Measurements from ENCODE around the gene C9orf57. TPM values are rescaled to one million over a fixed set of nuclear protein-coding genes. Genes with fewer than 3 reads are reported as not detected.
"Not testable (repeated sequence)": the region's sequence is repeated elsewhere in the genome, so short reads cannot be mapped to it uniquely, and the experiment has no call there.

C9orf57 gene
- total and polyA plus RNA-seq, 10 donors = 0.06 TPM; not detected in 9

DNA sequence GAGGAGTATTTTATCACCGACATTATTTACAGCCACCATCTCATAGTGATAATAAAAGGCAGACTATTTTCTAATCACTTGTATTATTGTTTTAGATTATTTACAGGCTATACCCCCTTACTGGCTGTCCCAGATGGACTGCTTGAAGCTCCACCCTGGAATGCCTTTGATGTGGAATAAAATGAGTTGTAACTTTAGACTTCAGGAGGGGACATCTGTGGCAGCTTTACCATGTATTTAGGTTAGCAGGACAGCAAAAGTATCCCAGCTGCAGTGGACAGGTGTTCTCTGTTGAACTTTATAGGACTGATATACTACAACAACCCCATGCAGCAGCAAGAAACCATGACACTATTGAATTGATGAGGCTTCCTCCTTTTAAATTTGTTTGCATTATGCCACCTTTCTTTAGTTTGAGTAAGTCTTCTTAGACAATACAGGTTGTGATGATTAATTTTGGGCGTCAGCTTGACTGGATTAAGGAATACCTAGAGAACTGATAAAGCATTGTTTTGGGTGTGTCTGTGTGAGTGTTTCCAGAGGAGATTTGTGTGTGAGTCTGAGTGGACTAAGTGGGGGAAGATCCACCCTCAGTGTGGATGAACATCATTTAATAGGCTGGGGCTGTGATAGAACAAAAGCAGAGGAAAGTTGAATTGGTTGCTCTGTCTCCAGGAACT lies 29.2 kb upstream of the C9orf57 start:
- Histone ChIP-seq H3K27ac (no peak overlapping the region), H3K36me3 (no peaks in the 10 kb centered on the region), H3K27me3 (replicated peaks in 1 of 7) (no peaks in the 10 kb centered on the region), H3K4me1 (no peaks in the 10 kb centered on the region), H3K4me3 (no peak overlapping the region), H3K9me3 (no peaks in the 10 kb centered on the region)
- TF ChIP-seq, protein P1, sequence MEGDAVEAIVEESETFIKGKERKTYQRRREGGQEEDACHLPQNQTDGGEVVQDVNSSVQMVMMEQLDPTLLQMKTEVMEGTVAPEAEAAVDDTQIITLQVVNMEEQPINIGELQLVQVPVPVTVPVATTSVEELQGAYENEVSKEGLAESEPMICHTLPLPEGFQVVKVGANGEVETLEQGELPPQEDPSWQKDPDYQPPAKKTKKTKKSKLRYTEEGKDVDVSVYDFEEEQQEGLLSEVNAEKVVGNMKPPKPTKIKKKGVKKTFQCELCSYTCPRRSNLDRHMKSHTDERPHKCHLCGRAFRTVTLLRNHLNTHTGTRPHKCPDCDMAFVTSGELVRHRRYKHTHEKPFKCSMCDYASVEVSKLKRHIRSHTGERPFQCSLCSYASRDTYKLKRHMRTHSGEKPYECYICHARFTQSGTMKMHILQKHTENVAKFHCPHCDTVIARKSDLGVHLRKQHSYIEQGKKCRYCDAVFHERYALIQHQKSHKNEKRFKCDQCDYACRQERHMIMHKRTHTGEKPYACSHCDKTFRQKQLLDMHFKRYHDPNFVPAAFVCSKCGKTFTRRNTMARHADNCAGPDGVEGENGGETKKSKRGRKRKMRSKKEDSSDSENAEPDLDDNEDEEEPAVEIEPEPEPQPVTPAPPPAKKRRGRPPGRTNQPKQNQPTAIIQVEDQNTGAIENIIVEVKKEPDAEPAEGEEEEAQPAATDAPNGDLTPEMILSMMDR (IDR thresholded peaks at IDR 0.05 in 8 of 11, conservative IDR thresholded peaks at IDR 0.05 in 3 of 11) = no peak
- TF ChIP-seq POLR2AphosphoS5 (IDR thresholded peaks at IDR 0.05) (no peak), POLR2A (IDR thresholded peaks at IDR 0.05) (no peak)
- intact Hi-C loops (cut with DNase I; ENCODE audit: low total_unique reads) = no loop called here
- WGBS, 5 donors = 76 to 82% (median 78%) methylated on average over 2 of the region's 2 CpGs
- DNase-seq = no peak

DNA sequence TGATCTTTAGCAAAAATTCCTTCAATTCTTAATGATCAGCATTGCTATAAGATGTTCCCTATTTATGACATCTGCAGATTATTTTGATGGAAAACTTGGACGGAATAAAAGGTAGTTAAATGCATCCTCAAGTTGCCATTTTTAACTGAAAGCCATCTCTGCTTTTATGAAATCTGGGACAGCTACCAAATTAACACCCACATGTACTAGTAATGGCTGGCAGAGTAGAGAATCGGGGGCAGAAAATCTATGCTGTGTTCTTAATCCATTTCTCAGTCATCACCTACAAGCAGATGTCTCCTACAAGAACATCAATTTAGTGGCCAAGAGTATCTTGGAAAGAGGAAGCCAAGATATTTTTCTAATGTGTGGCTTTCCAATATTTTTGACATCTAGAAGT lies 22.1 kb upstream of the C9orf57 start:
- Histone ChIP-seq H3K4me1 (no peaks in the 10 kb centered on the region), H3K27ac (no peak overlapping the region), H3K9me3 (peaks cover 0 to 7% (median 0%) of the 10 kb centered on the region in 8 donors), H3K27me3 (replicated peaks in 1 of 7) (peaks cover 0 to 7% (median 0%) of the 10 kb centered on the region in 7 donors), H3K4me3 (no peak overlapping the region), H3K36me3 (no peaks in the 10 kb centered on the region)
- TF ChIP-seq POLR2AphosphoS5 (IDR thresholded peaks at IDR 0.05) = no peak
- TF ChIP-seq, protein P1 (IDR thresholded peaks at IDR 0.05 in 8 of 11, conservative IDR thresholded peaks at IDR 0.05 in 3 of 11) = no peak
- TF ChIP-seq POLR2A (IDR thresholded peaks at IDR 0.05) = no peak
- DNase-seq = no peak
- intact Hi-C loops (cut with DNase I; ENCODE audit: low total_unique reads) = no loop called here
- whole genome bisulfite sequencing, 5 donors = 70 to 90% (median 78%) methylated on average over 2 of the region's 2 CpGs

DNA sequence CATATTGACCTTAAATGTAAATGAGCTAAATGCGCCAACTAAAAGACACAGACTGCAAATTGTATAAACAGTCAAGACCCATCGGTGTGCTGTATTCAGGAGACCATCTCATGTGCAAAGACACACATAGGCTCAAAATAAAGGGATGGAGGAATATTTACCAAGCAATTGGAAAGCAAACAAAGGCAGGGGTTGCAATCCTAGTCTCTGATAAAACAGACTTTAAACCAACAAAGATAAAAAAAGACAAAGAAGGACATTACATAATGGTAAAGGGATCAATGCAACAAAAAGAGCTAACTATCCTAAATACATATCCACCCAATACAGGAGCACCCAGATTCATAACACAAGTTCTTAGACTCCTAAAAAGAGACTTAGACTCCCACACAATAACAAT lies 14.3 kb upstream of the C9orf57 start:
- H3K36me3 ChIP-seq; H3K4me3 ChIP-seq; DNase-seq; intact Hi-C loops (cut with DNase I; ENCODE audit: low total_unique reads); H3K4me1 ChIP-seq; H3K27ac ChIP-seq; H3K27me3 ChIP-seq (replicated peaks in 1 of 7): not testable (repeated sequence)
- WGBS, 5 donors = 84 to 90% (median 88%) methylated on average over 2 of the region's 2 CpGs
- H3K9me3 ChIP-seq = peaks cover 0 to 11% (median 0%) of the 10 kb centered on the region in 8 donors

DNA sequence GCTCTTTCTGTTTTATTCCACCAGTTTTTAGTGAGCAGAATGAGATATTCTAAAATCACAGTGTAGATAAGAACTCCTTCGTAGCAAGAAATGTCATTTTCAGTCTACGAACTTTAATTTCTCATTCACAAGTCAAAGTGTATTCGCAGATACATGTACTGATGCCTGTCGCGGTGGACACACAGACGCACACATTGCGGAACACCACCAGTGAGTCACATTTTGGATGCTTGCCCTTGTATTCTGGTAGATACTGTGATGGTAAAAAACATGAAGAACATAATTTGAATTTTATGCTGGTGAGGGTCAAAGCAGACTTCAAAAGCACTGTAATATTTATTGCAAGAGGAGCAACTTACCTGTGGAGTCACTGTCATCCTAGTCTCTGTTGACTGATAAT lies 4.7 kb upstream of the C9orf57 start:
- intact Hi-C loops (cut with DNase I; ENCODE audit: low total_unique reads) = no loop called here
- Histone ChIP-seq H3K4me3 (no peak overlapping the region), H3K4me1 (no peaks in the 10 kb centered on the region), H3K27me3 (replicated peaks in 1 of 7) (peaks cover 0 to 13% (median 0%) of the 10 kb centered on the region in 7 donors), H3K9me3 (peaks cover 0 to 4% (median 0%) of the 10 kb centered on the region in 8 donors), H3K27ac (no peak overlapping the region), H3K36me3 (no peaks in the 10 kb centered on the region)
- TF ChIP-seq POLR2A (IDR thresholded peaks at IDR 0.05) (no peak), POLR2AphosphoS5 (IDR thresholded peaks at IDR 0.05) (no peak)
- TF ChIP-seq, protein P1 (IDR thresholded peaks at IDR 0.05 in 8 of 11, conservative IDR thresholded peaks at IDR 0.05 in 3 of 11) = no peak
- WGBS, 5 donors = 77 to 93% (median 87%) methylated on average over 7 of the region's 7 CpGs
- no peak for DNase-seq

Data from spleen (tissue), 11 donors.